H9 (cell line): ENCODE measurements around the gene PBX1. TPM values are rescaled to one million over a fixed set of nuclear protein-coding genes. Genes with fewer than 3 reads are reported as not detected.

Experiments
- DNase-seq: peaks from one replicate; pipeline ENCODE4 v3.0.0-alpha.2; 2017
- H2AFZ ChIP-seq: one replicate; pipeline ENCODE4 v1.6.1; 2013; ENCODE audit warnings: mild to moderate bottlenecking, low read length, control low read depth, moderate library complexity
- H2AK5ac ChIP-seq: 2 replicates; pipeline ENCODE4 v1.6.1; 2013; ENCODE audit warnings: low read length, control low read depth, mixed read lengths; ENCODE audit not compliant: insufficient read length
- H2BK120ac ChIP-seq: one replicate; pipeline ENCODE4 v1.6.1; 2013; ENCODE audit warnings: low read depth, mild to moderate bottlenecking, low read length, control low read depth, inconsistent platforms; ENCODE audit not compliant: poor library complexity, severe bottlenecking
- H2BK12ac ChIP-seq: 2 replicates; pipeline ENCODE4 v1.6.1; 2013; ENCODE audit warnings: low read length, control low read depth, mixed read lengths, low read depth; ENCODE audit not compliant: insufficient read length
- H2BK15ac ChIP-seq: 2 replicates; pipeline ENCODE4 v1.6.1; 2013; ENCODE audit warnings: low read depth, low read length, control low read depth
- H2BK20ac ChIP-seq: one replicate; pipeline ENCODE4 v1.6.1; 2013; ENCODE audit warnings: low read depth, mild to moderate bottlenecking, low read length, control low read depth, inconsistent platforms; ENCODE audit not compliant: poor library complexity, severe bottlenecking
- H2BK5ac ChIP-seq: 2 replicates; pipeline ENCODE4 v1.6.1; 2013; ENCODE audit warnings: low read length, control low read depth, mixed read lengths; ENCODE audit not compliant: insufficient read length
- H3K14ac ChIP-seq: 2 replicates; pipeline ENCODE4 v1.6.1; 2013; ENCODE audit warnings: low read length, control low read depth; ENCODE audit not compliant: insufficient read depth
- H3K18ac ChIP-seq: 2 replicates; pipeline ENCODE4 v1.6.1; 2013; ENCODE audit warnings: low read depth, mild to moderate bottlenecking, mixed read lengths, low read length, control low read depth; ENCODE audit not compliant: insufficient read length
- H3K23ac ChIP-seq: 2 replicates; pipeline ENCODE4 v1.6.1; 2013; ENCODE audit warnings: low read length, control low read depth, mixed read lengths, low read depth; ENCODE audit not compliant: insufficient read length
- H3K23me2 ChIP-seq: 2 replicates; pipeline ENCODE4 v1.6.1; 2013; ENCODE audit warnings: low read depth, mild to moderate bottlenecking, mixed read lengths, low read length, control low read depth; ENCODE audit not compliant: insufficient read length, poor library complexity, severe bottlenecking
- H3K27ac ChIP-seq: 2 replicates; pipeline ENCODE4 v1.5.1; 2013; ENCODE audit warnings: low read length, control low read depth, mixed read lengths, low read depth; ENCODE audit not compliant: insufficient read length
- H3K27me3 ChIP-seq: 2 replicates; pipeline ENCODE4 v1.6.1; 2013; ENCODE audit warnings: low read length, control low read depth, inconsistent platforms; ENCODE audit not compliant: insufficient read depth
- H3K4ac ChIP-seq: 2 replicates; pipeline ENCODE4 v1.6.1; 2013; ENCODE audit warnings: low read depth, mild to moderate bottlenecking, control low read depth, inconsistent platforms, low read length, moderate library complexity
- H3K4me1 ChIP-seq: 2 replicates; pipeline ENCODE4 v1.6.1; 2013; ENCODE audit warnings: low read length, control low read depth, inconsistent platforms; ENCODE audit not compliant: insufficient read depth
- H3K4me2 ChIP-seq: 2 replicates; pipeline ENCODE4 v1.6.1; 2013; ENCODE audit warnings: low read length, control low read depth, mixed read lengths; ENCODE audit not compliant: insufficient read length, insufficient read depth
- H3K56ac ChIP-seq: 2 replicates; pipeline ENCODE4 v1.6.1; 2013; ENCODE audit warnings: low read depth, mild to moderate bottlenecking, mixed read lengths, low read length, control low read depth; ENCODE audit not compliant: insufficient read length
- H3K79me1 ChIP-seq: 2 replicates; pipeline ENCODE4 v1.6.1; 2013; ENCODE audit warnings: low read depth, mild to moderate bottlenecking, moderate library complexity, low read length, control low read depth, inconsistent platforms; ENCODE audit not compliant: insufficient read depth, poor library complexity, severe bottlenecking
- H3K79me2 ChIP-seq: 2 replicates; pipeline ENCODE4 v1.6.1; 2013; ENCODE audit warnings: low read length, control low read depth, inconsistent platforms; ENCODE audit not compliant: insufficient read depth
- H3K9ac ChIP-seq: 2 replicates; pipeline ENCODE4 v1.6.1; 2013; ENCODE audit warnings: low read length, control low read depth, mixed read lengths; ENCODE audit not compliant: insufficient read length; ENCODE audit errors: extremely low read depth
- H3K9me3 ChIP-seq: one replicate; pipeline ENCODE4 v1.6.1; 2013; ENCODE audit warnings: low read depth, low read length, inconsistent platforms; ENCODE audit not compliant: control insufficient read depth
- H3T11ph ChIP-seq: one replicate; pipeline ENCODE4 v1.6.1; 2013; ENCODE audit warnings: mild to moderate bottlenecking, low read length, control low read depth, inconsistent platforms
- H4K20me1 ChIP-seq: one replicate; pipeline ENCODE4 v1.6.1; 2013; ENCODE audit not compliant: control insufficient read depth, insufficient read length, insufficient read depth
- H4K5ac ChIP-seq: 2 replicates; pipeline ENCODE4 v1.6.1; 2013; ENCODE audit warnings: low read depth, mild to moderate bottlenecking, mixed read lengths, low read length, control low read depth; ENCODE audit not compliant: insufficient read length
- H4K8ac ChIP-seq: replicated peaks from 2 replicates; pipeline ENCODE4 v1.6.1; 2013; ENCODE audit warnings: low read length, control low read depth, mixed read lengths, low read depth; ENCODE audit not compliant: insufficient read length
- H4K91ac ChIP-seq: 2 replicates; pipeline ENCODE4 v1.6.1; 2013; ENCODE audit warnings: low read depth, mild to moderate bottlenecking, moderate library complexity, mixed read lengths, low read length, control low read depth; ENCODE audit not compliant: insufficient read length
- H3K27ac Mint-ChIP-seq, 3 experiments: 2 replicates in 2 of 3; 3 replicates in 1 of 3; pipeline ENCODE4 v1.8.0; 2020 to 2021; ENCODE audit warnings: mixed read lengths in 3 of 3, mild to moderate bottlenecking in 1 of 3, moderate library complexity in 1 of 3
- H3K27me3 Mint-ChIP-seq: 2 replicates; pipeline ENCODE4 v1.8.0; 2021; ENCODE audit warnings: low read depth, mild to moderate bottlenecking, moderate library complexity, mixed read lengths
- H3K36me3 Mint-ChIP-seq, 3 experiments: 2 replicates in 2 of 3; 3 replicates in 1 of 3; pipeline ENCODE4 v1.8.0; 2020 to 2021; ENCODE audit warnings: low read depth in 3 of 3, mixed read lengths in 3 of 3; ENCODE audit not compliant: insufficient read depth in 1 of 3
- H3K4me1 Mint-ChIP-seq, 2 experiments: 2 replicates each; pipeline ENCODE4 v1.8.0; 2020; ENCODE audit warnings: mixed read lengths in 2 of 2
- H3K4me3 Mint-ChIP-seq, 2 experiments: 2 replicates in 1 of 2; 3 replicates in 1 of 2; pipeline ENCODE4 v1.8.0; 2020 to 2021; ENCODE audit warnings: mild to moderate bottlenecking in 2 of 2, mixed read lengths in 2 of 2, moderate library complexity in 1 of 2
- H3K9me3 Mint-ChIP-seq, 2 experiments: 2 replicates in 1 of 2; 3 replicates in 1 of 2; pipeline ENCODE4 v1.8.0; 2020; ENCODE audit warnings: mild to moderate bottlenecking in 2 of 2, mixed read lengths in 2 of 2, moderate library complexity in 1 of 2
- CTCF ChIP-seq: fragments of 200-600 bp; sonication (generic); conservative IDR thresholded peaks from 3 replicates; pipeline ENCODE4 v1.8.0; 2021; ENCODE audit warnings: antibody characterized with exemption, mild to moderate bottlenecking
- WGBS: extraction: QIAGEN DNeasy Blood & Tissue Kit; methylation state at CpG from one replicate; pipeline ENCODE4 v1.1.7; 2013; ENCODE audit warnings: missing lambda C conversion rate, low lambda C conversion rate, mixed read lengths; ENCODE audit not compliant: insufficient read length; ENCODE audit errors: extremely low coverage; 5-methylcytosine and 5-hydroxymethylcytosine counted together
- total RNA-seq: library from RNA; stranded (reverse); gene quantifications from 2 replicates; pipeline ENCODE4 v1.2.1, GENCODE V29; 2021

PBX1 gene
- total RNA-seq, 1 experiment from 2014 or later, result 142 TPM

GRCh38 chr1:164784960-164785359 is 226.0 kb downstream of the PBX1 start:
- Histone ChIP-seq H2BK120ac (no peak overlapping the region), H4K20me1 (no peaks in the 10 kb centered on the region), H3K56ac (no peak overlapping the region), H3K23ac (no peak overlapping the region), H2BK5ac (no peak overlapping the region), H3K79me2 (no peaks in the 10 kb centered on the region; the same call in 1 of the 2 replicates), H3K14ac (no peak overlapping the region), H3K18ac (no peak overlapping the region), H3K4me2 (no peak overlapping the region), H2BK15ac (no peak overlapping the region), H4K91ac (no peak overlapping the region), H3K9ac (no peak overlapping the region), H4K8ac (no peak overlapping the region), H3K9me3 (no peaks in the 10 kb centered on the region), H4K5ac (no peak overlapping the region), H3K4me1 (peaks cover 4% of the 10 kb centered on the region; the same call in 1 of the 2 replicates), H3T11ph (no peak overlapping the region), H3K27ac (no peak overlapping the region), H2AFZ (no peak overlapping the region), H2BK20ac (no peak overlapping the region), H3K27me3 (no peaks in the 10 kb centered on the region), H2BK12ac (no peak overlapping the region), H2AK5ac (no peak overlapping the region), H3K23me2 (no peaks in the 10 kb centered on the region), H3K4ac (no peak overlapping the region), H3K79me1 (no peaks in the 10 kb centered on the region)
- Mint-ChIP-seq H3K4me3 (no peak overlapping the region), H3K4me1 (peaks cover 68 to 72% of the 10 kb centered on the region in 2 experiments), H3K27me3 (no peaks in the 10 kb centered on the region), H3K27ac (peak overlapping the region in 1 of 3 experiments; percentile 63; a peak in 1 of 7 replicates), H3K36me3 (peaks cover 3 to 6% (median 5%) of the 10 kb centered on the region in 3 experiments; a peak in 3 of 7 replicates), H3K9me3 (no peaks in the 10 kb centered on the region)
- WGBS, result no CpG with 5 or more reads among the region's 6 CpGs
- no peak for DNase-seq
- TF ChIP-seq CTCF, result peak; percentile 30; the same call in 1 of the 3 replicates
